GM21447 (cell line): ENCODE results near the gene CLCA4.
A peak's percentile ranks its signal among the peaks of the same experiment; 100 is the strongest.

ENCODE experiments used
- ATAC-seq: cut with Tn5 transposase; IDR thresholded peaks from one replicate; pipeline ENCODE4 v1.9.1; 2021; ENCODE audit not compliant: unreplicated experiment

CLCA4 gene

GRCh38 chr1:86546787-86547221, at the start of gene CLCA4:
Gene CLCA4, plus strand, starts transcription at chr1:86547078. Its CDS starts 42 bp downstream, at chr1:86547120.
- ATAC-seq, result no peak

- no peak for ATAC-seq
These were observed 48.6 kb upstream of the CLCA4 start for GRCh38 chr1:86498281-86498680.

DNA sequence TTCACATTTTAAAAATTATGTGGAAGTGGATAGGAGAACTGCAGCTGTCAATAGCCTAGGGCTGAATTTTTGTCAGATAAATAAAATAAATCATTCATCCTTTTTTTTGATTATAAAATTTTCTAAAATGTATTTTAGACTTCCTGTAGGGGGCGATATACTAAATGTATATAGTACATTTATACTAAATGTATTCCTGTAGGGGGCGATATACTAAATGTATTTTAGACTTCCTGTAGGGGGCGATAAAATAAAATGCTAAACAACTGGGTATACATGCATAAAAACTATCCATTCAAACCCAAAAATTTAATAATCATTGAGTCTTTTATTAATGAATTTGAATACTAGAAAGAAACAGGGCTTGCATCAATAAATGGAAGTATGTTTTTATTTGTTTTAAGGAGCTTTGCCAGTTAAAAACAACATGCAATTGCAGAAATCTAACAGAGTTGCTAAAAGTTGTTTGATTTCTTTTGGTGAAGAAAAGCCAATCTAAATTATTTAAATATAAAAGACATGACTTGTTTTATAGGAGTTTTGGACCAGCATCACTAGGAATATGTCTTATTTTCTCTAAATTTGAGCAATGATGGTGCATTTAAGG, 46.8 kb upstream of the CLCA4 start:
- ATAC-seq, result no peak

DNA sequence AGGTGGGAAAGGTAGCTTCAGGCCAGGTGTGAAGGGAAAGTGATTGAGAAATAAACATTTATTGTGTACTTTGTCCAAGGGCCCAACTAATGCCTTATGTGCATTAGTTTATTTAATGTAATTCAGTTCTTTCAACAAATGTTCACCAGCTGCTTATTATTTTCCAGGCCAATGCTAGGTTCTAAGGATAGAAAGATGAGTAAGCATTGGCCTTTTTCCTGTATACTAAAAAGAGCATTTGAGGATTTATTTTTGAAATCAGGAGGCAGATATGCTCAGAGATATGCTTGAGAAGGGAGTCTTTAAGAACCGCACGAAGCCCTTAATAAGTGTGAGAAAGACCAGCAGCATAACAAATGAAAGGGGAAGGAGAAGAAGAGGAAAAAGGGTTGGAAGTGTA, 46.2 kb upstream of the CLCA4 start:
- no peak for ATAC-seq

- ATAC-seq, result peak; percentile 62
These were observed 44.7 kb upstream of the CLCA4 start for GRCh38 chr1:86502125-86502646.

- ATAC-seq, result peak; percentile 47
These were observed 44.0 kb upstream of the CLCA4 start for GRCh38 chr1:86502721-86503405.

DNA sequence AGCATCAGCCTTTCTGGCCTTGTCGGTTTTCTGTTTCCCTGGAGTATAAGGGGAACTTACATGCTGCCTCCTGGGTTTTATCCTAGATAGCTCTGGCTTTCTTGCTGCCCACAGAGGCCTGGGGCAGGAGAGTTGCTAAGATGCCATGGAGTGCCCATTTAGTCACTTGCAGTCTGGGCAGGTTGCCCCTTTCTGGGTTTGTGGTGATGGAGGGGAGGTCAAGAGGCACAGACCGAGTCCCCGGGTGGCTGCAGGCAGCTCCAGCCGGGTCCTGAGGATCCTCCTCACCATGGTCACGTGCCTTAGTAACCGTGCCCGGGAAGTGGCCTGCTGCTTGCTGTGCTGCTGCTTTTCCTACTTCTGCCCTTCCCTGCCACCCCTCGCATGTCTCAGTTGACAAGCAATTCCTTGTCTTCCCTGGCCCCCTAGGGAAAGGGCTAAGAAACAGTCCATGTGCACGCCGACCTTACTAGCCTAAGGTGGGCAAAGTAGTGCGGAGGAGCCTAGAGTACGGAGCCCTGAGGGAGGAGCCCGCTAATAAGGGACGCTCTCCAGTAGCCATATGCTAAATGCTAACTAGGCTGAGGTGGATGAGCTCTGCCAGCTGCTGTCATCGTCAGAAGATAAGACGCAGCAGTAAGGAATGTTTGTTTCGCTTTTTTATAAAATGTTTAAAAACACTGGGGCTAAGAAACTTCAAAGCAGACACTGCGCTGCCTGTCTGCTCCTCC, 43.3 kb upstream of the CLCA4 start:
- ATAC-seq, result no peak

- ATAC-seq, result no peak
These were observed 42.8 kb upstream of the CLCA4 start for GRCh38 chr1:86504137-86504479.

- ATAC-seq, result no peak
These were observed 41.8 kb upstream of the CLCA4 start for GRCh38 chr1:86504895-86505563.

DNA sequence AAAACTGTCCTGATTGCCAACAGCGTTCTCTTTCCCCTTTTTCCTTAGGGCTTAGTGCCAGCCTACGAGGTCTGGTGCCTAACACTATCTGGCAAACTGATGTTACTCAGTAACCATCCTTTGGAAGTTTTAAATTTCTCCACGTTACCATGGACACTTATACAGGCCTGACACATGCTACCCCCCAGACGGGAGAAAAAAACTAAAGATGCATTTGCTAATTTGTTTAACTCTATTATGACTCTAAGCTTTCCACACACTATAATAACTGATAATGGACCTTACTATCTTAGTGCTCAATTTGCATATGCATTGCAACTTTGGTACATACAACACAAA, 41.3 kb upstream of the CLCA4 start:
- no peak for ATAC-seq

DNA sequence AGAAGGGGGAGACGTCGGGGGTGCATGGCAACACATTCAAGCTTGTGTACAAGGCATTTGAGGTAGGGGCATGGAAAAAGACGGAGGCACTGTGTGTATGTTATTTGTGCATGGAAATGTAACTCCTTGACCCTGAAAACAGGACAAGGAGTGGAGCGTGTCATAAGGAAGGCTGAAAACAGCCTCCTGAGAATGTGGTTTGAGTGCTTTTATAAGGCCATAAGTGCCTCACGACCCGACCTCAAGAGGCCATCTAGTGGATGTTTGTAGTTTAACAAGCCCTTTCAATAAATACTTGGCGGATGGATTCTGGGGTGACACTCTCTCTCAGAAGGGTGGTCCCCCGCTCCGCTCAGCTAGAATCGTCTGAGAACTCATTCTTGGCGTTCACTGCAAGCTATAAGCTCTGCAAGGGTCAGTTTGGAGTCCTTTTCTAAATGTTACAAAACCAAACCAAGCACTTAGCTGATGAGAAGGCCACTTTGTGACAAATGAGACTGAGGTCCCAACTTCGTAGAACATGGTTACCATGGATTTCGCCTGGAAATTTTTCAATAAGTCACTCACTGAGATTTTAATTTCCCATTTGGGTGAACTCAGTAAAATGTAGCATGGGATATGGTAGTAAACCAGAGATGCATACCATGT, 38.8 kb upstream of the CLCA4 start:
- ATAC-seq, result no peak

- ATAC-seq, result no peak
These were observed 38.3 kb upstream of the CLCA4 start for GRCh38 chr1:86508583-86508969.

DNA sequence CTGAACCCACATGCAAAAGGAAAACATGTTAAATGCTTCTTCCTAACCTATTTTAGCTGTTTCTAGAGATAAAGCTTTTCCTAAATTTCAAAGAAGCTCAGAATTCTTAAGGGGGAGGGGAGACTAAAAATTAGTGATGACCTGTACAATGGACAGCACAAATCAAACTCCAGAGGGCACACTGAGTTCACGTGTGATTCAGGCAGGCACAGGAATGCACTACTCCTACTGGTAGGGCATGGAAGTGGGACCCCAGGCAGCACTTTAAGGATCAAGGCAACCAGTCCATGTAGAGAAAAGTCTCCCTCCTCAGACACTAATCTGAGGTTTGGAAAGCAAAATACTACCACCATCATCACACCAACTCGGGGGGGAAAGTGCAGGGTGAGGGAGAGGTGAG, 31.3 kb upstream of the CLCA4 start:
- no peak for ATAC-seq

DNA sequence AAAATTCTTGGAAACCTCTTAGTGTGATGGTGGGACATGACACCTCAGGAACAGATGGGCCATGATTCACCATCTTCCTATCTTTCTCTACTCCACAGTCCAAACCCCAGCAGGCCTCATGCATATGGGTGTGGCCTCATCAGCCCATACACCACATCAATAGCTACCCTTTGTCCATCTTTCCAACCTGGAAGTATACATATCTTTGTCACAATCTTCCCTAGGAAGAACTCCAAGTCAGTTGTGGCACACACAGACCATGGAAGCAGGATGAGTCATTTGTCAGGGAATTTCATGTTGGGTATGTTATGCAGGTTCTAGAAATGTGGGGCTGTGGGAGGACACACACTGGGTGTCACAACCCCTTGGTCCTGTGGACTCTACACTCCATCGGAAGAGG, 30.5 kb upstream of the CLCA4 start:
- no peak for ATAC-seq

- no peak for ATAC-seq
These were observed 29.5 kb upstream of the CLCA4 start for GRCh38 chr1:86517336-86517735.

- ATAC-seq, result no peak
These were observed 25.9 kb upstream of the CLCA4 start for GRCh38 chr1:86520789-86521521.

- no peak for ATAC-seq
These were observed 25.4 kb upstream of the CLCA4 start for GRCh38 chr1:86521522-86521891.

DNA sequence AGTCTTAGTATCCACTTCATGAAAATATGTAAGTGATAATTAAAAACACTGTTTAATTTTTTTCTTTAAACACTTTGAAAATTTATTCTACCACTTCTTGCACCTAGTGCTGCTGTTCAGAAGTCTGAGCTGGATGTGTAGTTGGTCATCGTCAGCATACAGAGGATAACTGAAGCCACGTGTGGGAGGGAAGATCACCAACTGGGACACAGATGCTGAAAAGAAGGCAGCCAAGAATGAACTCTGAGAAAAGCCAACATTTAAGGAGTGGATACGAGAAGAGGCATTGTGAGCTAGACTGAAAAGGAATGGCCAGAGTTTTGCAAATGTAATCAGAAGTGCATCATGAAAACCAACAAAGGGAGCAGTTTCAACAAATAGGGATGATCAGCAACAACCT, 24.6 kb upstream of the CLCA4 start:
- no peak for ATAC-seq

DNA sequence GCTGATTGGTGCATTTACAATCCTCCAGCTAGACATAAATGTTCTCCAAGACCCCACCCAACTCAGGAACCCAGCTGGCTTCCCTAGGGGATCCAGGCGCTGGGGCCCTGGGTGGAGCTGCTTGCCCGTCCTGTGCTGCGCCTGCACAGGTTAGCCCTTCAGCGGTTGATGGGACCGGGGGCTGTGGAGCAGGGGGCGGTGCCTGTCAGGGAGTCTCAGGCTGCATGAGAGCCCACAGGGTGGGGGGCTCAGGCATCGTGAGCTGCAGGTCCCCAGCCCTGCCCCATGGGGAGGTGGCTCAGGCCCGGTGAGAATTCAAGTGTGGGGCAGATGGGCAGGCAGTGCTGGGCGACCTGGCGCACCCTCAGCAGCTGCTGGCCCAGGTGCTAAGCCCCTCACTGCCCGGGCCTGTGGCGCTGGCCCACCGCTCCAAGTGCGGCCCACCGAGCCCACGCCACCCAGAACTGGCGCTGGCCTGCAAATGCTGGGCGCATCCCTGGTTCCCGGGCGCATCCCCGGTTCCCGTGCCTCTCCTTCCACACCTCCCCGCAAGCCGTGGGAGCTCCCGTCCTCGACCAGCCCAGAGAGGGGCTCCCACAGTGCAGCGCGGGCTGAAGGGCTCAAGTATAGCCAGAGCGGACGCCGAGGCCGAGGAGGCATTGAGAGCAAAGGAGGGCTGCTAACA, 23.1 kb upstream of the CLCA4 start:
- ATAC-seq, result no peak

DNA sequence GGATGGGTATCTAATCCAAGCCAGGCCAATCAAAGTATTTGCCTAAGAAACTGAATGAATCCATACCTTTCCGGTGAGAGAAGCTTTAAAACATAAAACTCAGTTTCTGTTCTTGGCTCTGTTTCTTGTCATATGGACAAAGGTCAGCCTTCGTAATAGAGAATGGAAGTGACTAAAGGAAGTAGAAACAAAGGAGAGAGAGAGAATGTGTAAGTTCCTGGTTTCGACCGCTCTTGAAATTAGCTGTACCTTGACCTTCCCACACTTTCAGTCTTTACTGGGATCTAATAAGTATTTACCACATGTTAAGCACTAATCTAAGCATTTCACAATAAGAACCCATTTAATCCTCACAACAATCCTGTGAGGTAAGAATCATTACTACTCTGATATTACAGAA, 19.6 kb upstream of the CLCA4 start:
- ATAC-seq, result no peak
